Measurements from ENCODE around the gene DECR2.

DECR2 gene

GRCh38 chr16:441447-441846 lies 39.8 kb downstream of the DECR2 start:
- DNase-seq (ENCODE audit: low spot score) (no peak), FAIRE-seq (no peak)

GRCh38 chr16:442976-443375 lies 41.3 kb downstream of the DECR2 start:
- FAIRE-seq: no peak
- DNase-seq (ENCODE audit: low spot score): no peak

- DNase-seq (ENCODE audit: low spot score) (no peak), FAIRE-seq (no peak)
These were observed 42.3 kb downstream of the DECR2 start for GRCh38 chr16:444027-444426.

GRCh38 chr16:445566-445965 lies 43.9 kb downstream of the DECR2 start:
- no peak for FAIRE-seq
- DNase-seq (ENCODE audit: low spot score): no peak

- DNase-seq (ENCODE audit: low spot score): no peak
- FAIRE-seq: no peak
These were observed 48.7 kb downstream of the DECR2 start for GRCh38 chr16:450385-450784.

GRCh38 chr16:450785-451512 lies 49.3 kb downstream of the DECR2 start:
- no peak for DNase-seq (ENCODE audit: low spot score)
- no peak for FAIRE-seq

- DNase-seq (ENCODE audit: low spot score) (no peak), FAIRE-seq (no peak)
These were observed 52.8 kb downstream of the DECR2 start for GRCh38 chr16:454397-454940.

- FAIRE-seq: no peak
- no peak for DNase-seq (ENCODE audit: low spot score)
These were observed 53.8 kb downstream of the DECR2 start for GRCh38 chr16:455453-455852.

- no peak for DNase-seq (ENCODE audit: low spot score)
- FAIRE-seq: no peak
These were observed 55.3 kb downstream of the DECR2 start for GRCh38 chr16:456891-457483.

- DNase-seq (ENCODE audit: low spot score): no peak
These were observed 56.2 kb downstream of the DECR2 start for GRCh38 chr16:457732-458400.

GRCh38 chr16:459761-460160 lies 58.1 kb downstream of the DECR2 start:
- DNase-seq (ENCODE audit: low spot score) (no peak), FAIRE-seq (no peak)

More at GRCh38 chr16:457732-458400, 56.2 kb downstream of the DECR2 start:
- FAIRE-seq: no peak

- DNase-seq (ENCODE audit: low spot score) (no peak), FAIRE-seq (no peak)
These were observed 59.1 kb downstream of the DECR2 start for GRCh38 chr16:460787-461186.
